Tibial artery (tissue), 4 donors: Measurements from ENCODE around the gene SLAMF9.

Experiments
- DNase-seq, 2 donors: peaks; one replicate each; pipeline ENCODE4 v3.0.0-alpha.2; 2019
- H3K27ac ChIP-seq, 2 donors: fragments of 200-600 bp; sonication (generic) in 1 of 2; 1 replicate in 1 of 2; 2 replicates in 1 of 2; pipeline ENCODE4 v1.5.1; 2018 to 2019; ENCODE audit warnings: mild to moderate bottlenecking in 1 of 2
- H3K27me3 ChIP-seq, 2 donors: fragments of 200-600 bp; sonication (generic) in 1 of 2; one replicate each; pipeline versions ENCODE4 v1.5.1 to v1.6.0; 2016 to 2019
- H3K36me3 ChIP-seq, 3 donors: fragments of 200-600 bp; sonication (generic) in 2 of 3; one replicate each; pipeline ENCODE4 v1.5.1; 2016 to 2019; ENCODE audit warnings: mild to moderate bottlenecking in 2 of 3
- H3K4me1 ChIP-seq, 4 donors: fragments of 200-600 bp; sonication (generic) in 2 of 4; 1 replicate in 3 of 4; 2 replicates in 1 of 4; pipeline ENCODE4 v1.5.1; 2016 to 2019
- H3K4me3 ChIP-seq, 2 donors: fragments of 200-600 bp; sonication (generic) in 1 of 2; 1 replicate in 1 of 2; 2 replicates in 1 of 2; pipeline ENCODE4 v1.5.1; 2018 to 2019; ENCODE audit warnings: mild to moderate bottlenecking in 2 of 2
- H3K9me3 ChIP-seq, 3 donors: fragments of 200-600 bp; sonication (generic) in 1 of 3; one replicate each; pipeline ENCODE4 v1.5.1; 2016 to 2019
- CTCF ChIP-seq, 2 experiments: fragments of 200-600 bp in 1 of 2; fragments of 450-650 bp in 1 of 2; IDR thresholded peaks; one replicate each; pipeline ENCODE4 v1.5.1; 2017 to 2019; ENCODE audit warnings: antibody characterized with exemption in 2 of 2, mild to moderate bottlenecking in 1 of 2, moderate library complexity in 1 of 2
- intact Hi-C: fragments of 100-400 bp; cut with DNase I; formaldehyde crosslinking; loops from one replicate; pipeline ENCODE4 v1.15.0; 2023; ENCODE audit warnings: low total_unique reads

SLAMF9 gene

GRCh38 chr1:159902541-159902940, 51.5 kb downstream of the SLAMF9 start:
- Histone ChIP-seq H3K36me3 (no peaks in the 10 kb centered on the region), H3K4me1 (peaks cover 0 to 22% (median 19%) of the 10 kb centered on the region in 4 donors), H3K27ac (no peak overlapping the region), H3K27me3 (no peaks in the 10 kb centered on the region), H3K4me3 (no peak overlapping the region), H3K9me3 (no peaks in the 10 kb centered on the region)
- no peak for TF ChIP-seq CTCF (IDR thresholded peaks at IDR 0.05)
- intact Hi-C loops: no loop called here
- DNase-seq: no peak
